ENCODE measurements around the gene MYL4.

MYL4 gene

GRCh38 chr17:47210779-47211178 lies 1.6 kb downstream of the MYL4 start:
- Histone ChIP-seq H2BK12ac (ENCODE audit: low read length) (no peak overlapping the region), H3K36me3 (replicated peaks in 1 of 2; ENCODE audit: control insufficient read depth in 2 of 2, insufficient read depth in 2 of 2, low read length in 2 of 2) (no peaks in the 10 kb centered on the region), H2BK15ac (ENCODE audit: low read length) (no peak overlapping the region), H4K91ac (ENCODE audit: low read depth, low read length, poor library complexity) (no peak overlapping the region), H3K4me2 (ENCODE audit: insufficient read depth, low read length, poor library complexity, severe bottlenecking) (no peak overlapping the region), H4K8ac (ENCODE audit: low read depth, low read length) (no peak overlapping the region), H3K4ac (ENCODE audit: low read length) (no peak overlapping the region), H2BK5ac (ENCODE audit: low read length) (no peak overlapping the region), H2BK120ac (ENCODE audit: low read depth, low read length) (no peak overlapping the region), H3K9ac (ENCODE audit: low read depth, low read length, poor library complexity) (no peak overlapping the region), H3K14ac (ENCODE audit: low read length) (no peak overlapping the region), H3K23ac (ENCODE audit: low read depth, low read length, poor library complexity) (no peak overlapping the region), H3K4me3 (ENCODE audit: low read length in 2 of 2) (no peak overlapping the region), H3K18ac (ENCODE audit: low read length) (no peak overlapping the region), H3K4me1 (ENCODE audit: control insufficient read depth in 2 of 2, insufficient read depth in 1 of 2, low read depth in 1 of 2, low read length in 2 of 2) (peaks cover 8 to 14% of the 10 kb centered on the region in 2 donors), H3K27me3 (ENCODE audit: control insufficient read depth in 3 of 3, insufficient read depth in 3 of 3, low read depth in 1 of 3, low read length in 3 of 3) (peaks cover 0 to 27% (median 0%) of the 10 kb centered on the region in 3 experiments), H2AFZ (ENCODE audit: low read length) (no peak overlapping the region), H3K79me1 (ENCODE audit: low read depth, low read length) (no peaks in the 10 kb centered on the region), H2AK5ac (ENCODE audit: low read depth, low read length) (no peak overlapping the region), H3K9me3 (replicated peaks in 1 of 2; ENCODE audit: control insufficient read depth in 2 of 2, insufficient read depth in 1 of 2, low read depth in 1 of 2, low read length in 2 of 2) (no peaks in the 10 kb centered on the region), H3K27ac (replicated peaks; ENCODE audit: low read length) (no peak overlapping the region)
- no peak for DNase-seq (ENCODE audit: low spot score)
- no CpG with 5 or more reads among the region's 2 CpGs for WGBS, 2 donors (ENCODE audit: extremely low coverage in 2 of 2, insufficient read length in 2 of 2, insufficient replicate concordance in 1 of 2)

GRCh38 chr17:47212458-47212857 lies 3.3 kb downstream of the MYL4 start:
- Histone ChIP-seq H3K4me3 (ENCODE audit: low read length in 2 of 2) (no peak overlapping the region), H3K18ac (ENCODE audit: low read length) (no peak overlapping the region), H3K27me3 (ENCODE audit: control insufficient read depth in 3 of 3, insufficient read depth in 3 of 3, low read depth in 1 of 3, low read length in 3 of 3) (peaks cover 0 to 15% (median 0%) of the 10 kb centered on the region in 3 experiments), H4K91ac (ENCODE audit: low read depth, low read length, poor library complexity) (no peak overlapping the region), H3K4me1 (ENCODE audit: control insufficient read depth in 2 of 2, insufficient read depth in 1 of 2, low read depth in 1 of 2, low read length in 2 of 2) (peaks cover 8 to 14% of the 10 kb centered on the region in 2 donors), H2BK15ac (ENCODE audit: low read length) (no peak overlapping the region), H2BK120ac (ENCODE audit: low read depth, low read length) (no peak overlapping the region), H3K23ac (ENCODE audit: low read depth, low read length, poor library complexity) (no peak overlapping the region), H2AK5ac (ENCODE audit: low read depth, low read length) (no peak overlapping the region), H3K4ac (ENCODE audit: low read length) (no peak overlapping the region), H3K27ac (replicated peaks; ENCODE audit: low read length) (no peak overlapping the region), H2BK5ac (ENCODE audit: low read length) (no peak overlapping the region), H3K4me2 (ENCODE audit: insufficient read depth, low read length, poor library complexity, severe bottlenecking) (no peak overlapping the region), H3K14ac (ENCODE audit: low read length) (no peak overlapping the region), H2AFZ (ENCODE audit: low read length) (no peak overlapping the region), H3K9ac (ENCODE audit: low read depth, low read length, poor library complexity) (no peak overlapping the region), H3K9me3 (replicated peaks in 1 of 2; ENCODE audit: control insufficient read depth in 2 of 2, insufficient read depth in 1 of 2, low read depth in 1 of 2, low read length in 2 of 2) (no peaks in the 10 kb centered on the region), H2BK12ac (ENCODE audit: low read length) (no peak overlapping the region), H3K79me1 (ENCODE audit: low read depth, low read length) (no peaks in the 10 kb centered on the region), H4K8ac (ENCODE audit: low read depth, low read length) (no peak overlapping the region), H3K36me3 (replicated peaks in 1 of 2; ENCODE audit: control insufficient read depth in 2 of 2, insufficient read depth in 2 of 2, low read length in 2 of 2) (no peaks in the 10 kb centered on the region)
- WGBS, 2 donors (ENCODE audit: extremely low coverage in 2 of 2, insufficient read length in 2 of 2, insufficient replicate concordance in 1 of 2), result no CpG with 5 or more reads among the region's 2 CpGs
- DNase-seq (ENCODE audit: low spot score), result no peak

GRCh38 chr17:47213540-47213939 lies 4.4 kb downstream of the MYL4 start:
- Histone ChIP-seq H3K27ac (replicated peaks; ENCODE audit: low read length) (no peak overlapping the region), H3K14ac (ENCODE audit: low read length) (no peak overlapping the region), H4K91ac (ENCODE audit: low read depth, low read length, poor library complexity) (no peak overlapping the region), H3K36me3 (replicated peaks in 1 of 2; ENCODE audit: control insufficient read depth in 2 of 2, insufficient read depth in 2 of 2, low read length in 2 of 2) (no peaks in the 10 kb centered on the region), H2AK5ac (ENCODE audit: low read depth, low read length) (no peak overlapping the region), H3K4me3 (ENCODE audit: low read length in 2 of 2) (no peak overlapping the region), H3K18ac (ENCODE audit: low read length) (no peak overlapping the region), H3K27me3 (ENCODE audit: control insufficient read depth in 3 of 3, insufficient read depth in 3 of 3, low read depth in 1 of 3, low read length in 3 of 3) (peaks cover 0 to 11% (median 0%) of the 10 kb centered on the region in 3 experiments), H3K9ac (ENCODE audit: low read depth, low read length, poor library complexity) (no peak overlapping the region), H2BK15ac (ENCODE audit: low read length) (no peak overlapping the region), H2BK5ac (ENCODE audit: low read length) (no peak overlapping the region), H3K79me1 (ENCODE audit: low read depth, low read length) (no peaks in the 10 kb centered on the region), H4K8ac (ENCODE audit: low read depth, low read length) (no peak overlapping the region), H2AFZ (ENCODE audit: low read length) (no peak overlapping the region), H2BK120ac (ENCODE audit: low read depth, low read length) (no peak overlapping the region), H3K4me1 (ENCODE audit: control insufficient read depth in 2 of 2, insufficient read depth in 1 of 2, low read depth in 1 of 2, low read length in 2 of 2) (peaks cover 8 to 13% of the 10 kb centered on the region in 2 donors), H3K4me2 (ENCODE audit: insufficient read depth, low read length, poor library complexity, severe bottlenecking) (no peak overlapping the region), H2BK12ac (ENCODE audit: low read length) (no peak overlapping the region), H3K23ac (ENCODE audit: low read depth, low read length, poor library complexity) (no peak overlapping the region), H3K4ac (ENCODE audit: low read length) (no peak overlapping the region), H3K9me3 (replicated peaks in 1 of 2; ENCODE audit: control insufficient read depth in 2 of 2, insufficient read depth in 1 of 2, low read depth in 1 of 2, low read length in 2 of 2) (no peaks in the 10 kb centered on the region)
- WGBS, 2 donors (ENCODE audit: extremely low coverage in 2 of 2, insufficient read length in 2 of 2, insufficient replicate concordance in 1 of 2), result no CpG with 5 or more reads among the region's 4 CpGs
- no peak for DNase-seq (ENCODE audit: low spot score)

- no peak overlapping the region for H3K9ac ChIP-seq (ENCODE audit: low read depth, low read length, poor library complexity)
- H3K36me3 ChIP-seq (replicated peaks in 1 of 2; ENCODE audit: control insufficient read depth in 2 of 2, insufficient read depth in 2 of 2, low read length in 2 of 2), result no peaks in the 10 kb centered on the region
- no peaks in the 10 kb centered on the region for H3K79me1 ChIP-seq (ENCODE audit: low read depth, low read length)
- no peak for DNase-seq (ENCODE audit: low spot score)
- no peak overlapping the region for H2BK120ac ChIP-seq (ENCODE audit: low read depth, low read length)
- no peak overlapping the region for H2AFZ ChIP-seq (ENCODE audit: low read length)
- H2BK15ac ChIP-seq (ENCODE audit: low read length), result no peak overlapping the region
- no peak overlapping the region for H2BK12ac ChIP-seq (ENCODE audit: low read length)
- H4K8ac ChIP-seq (ENCODE audit: low read depth, low read length), result no peak overlapping the region
- whole genome bisulfite sequencing, 2 donors (ENCODE audit: extremely low coverage in 2 of 2, insufficient read length in 2 of 2, insufficient replicate concordance in 1 of 2), result no CpG with 5 or more reads among the region's 3 CpGs
- no peak overlapping the region for H4K91ac ChIP-seq (ENCODE audit: low read depth, low read length, poor library complexity)
- peaks cover 5 to 6% of the 10 kb centered on the region in 2 donors for H3K4me1 ChIP-seq (ENCODE audit: control insufficient read depth in 2 of 2, insufficient read depth in 1 of 2, low read depth in 1 of 2, low read length in 2 of 2)
- no peak overlapping the region for H3K4ac ChIP-seq (ENCODE audit: low read length)
- no peak overlapping the region for H3K4me2 ChIP-seq (ENCODE audit: insufficient read depth, low read length, poor library complexity, severe bottlenecking)
- peaks cover 0 to 15% (median 0%) of the 10 kb centered on the region in 3 experiments for H3K27me3 ChIP-seq (ENCODE audit: control insufficient read depth in 3 of 3, insufficient read depth in 3 of 3, low read depth in 1 of 3, low read length in 3 of 3)
- no peak overlapping the region for H2BK5ac ChIP-seq (ENCODE audit: low read length)
- H3K14ac ChIP-seq (ENCODE audit: low read length), result no peak overlapping the region
- no peak overlapping the region for H2AK5ac ChIP-seq (ENCODE audit: low read depth, low read length)
- H3K23ac ChIP-seq (ENCODE audit: low read depth, low read length, poor library complexity), result no peak overlapping the region
- H3K27ac ChIP-seq (replicated peaks; ENCODE audit: low read length), result no peak overlapping the region
- H3K4me3 ChIP-seq (ENCODE audit: low read length in 2 of 2), result no peak overlapping the region
- no peak overlapping the region for H3K18ac ChIP-seq (ENCODE audit: low read length)
- H3K9me3 ChIP-seq (replicated peaks in 1 of 2; ENCODE audit: control insufficient read depth in 2 of 2, insufficient read depth in 1 of 2, low read depth in 1 of 2, low read length in 2 of 2), result no peaks in the 10 kb centered on the region
Measured at GRCh38 chr17:47214931-47215330, 5.8 kb downstream of the MYL4 start.
